ENCODE results near the gene ARL8A.
A peak's percentile ranks its signal among the peaks of the same experiment; 100 is the strongest.
"Not testable (repeated sequence)": the region's sequence is repeated elsewhere in the genome, so short reads cannot be mapped to it uniquely, and the experiment has no call there.

ARL8A gene

DNA sequence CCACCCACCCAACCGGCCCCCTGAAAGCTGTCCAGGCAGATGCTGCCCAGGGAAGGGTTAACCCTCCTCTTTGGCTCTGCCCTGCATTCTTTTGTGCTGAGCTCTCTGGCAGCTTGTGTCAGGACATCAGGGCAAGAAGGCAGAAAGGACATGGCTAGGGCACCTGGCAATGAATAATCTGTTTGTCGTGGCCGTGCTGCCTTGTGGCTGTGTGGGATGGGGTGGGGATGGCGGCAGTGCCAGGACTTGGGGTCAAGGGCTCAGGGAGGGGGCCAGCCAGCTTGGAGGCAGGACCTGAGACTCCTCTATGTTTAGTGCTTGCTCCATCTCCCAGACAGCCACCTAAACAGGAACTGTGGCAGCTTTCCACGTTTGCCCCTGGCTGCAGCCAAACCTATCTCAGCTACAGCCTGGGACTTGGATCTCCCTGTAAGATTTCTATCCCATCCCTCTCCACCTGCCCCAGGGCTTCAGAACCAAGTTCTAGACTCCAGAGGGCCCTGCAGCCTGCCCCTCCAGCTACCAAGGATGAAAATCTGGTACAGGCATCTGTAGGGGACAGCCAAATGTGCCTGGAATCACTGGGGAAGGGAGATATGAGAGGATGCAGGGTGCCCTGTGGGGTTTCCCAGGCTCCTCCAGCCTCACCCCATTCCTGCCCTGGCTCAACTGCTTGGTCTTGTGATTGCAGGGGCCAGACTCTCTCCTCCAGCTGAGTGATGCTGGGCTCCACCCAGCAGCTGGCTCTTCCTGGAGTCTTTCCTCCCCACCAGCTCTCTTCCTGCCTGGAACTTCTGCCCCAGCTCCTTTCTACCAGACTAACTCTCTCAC, 31.5 kb downstream of the ARL8A start:
- DNase-seq (ENCODE audit: low spot score): peak; percentile 60

DNA sequence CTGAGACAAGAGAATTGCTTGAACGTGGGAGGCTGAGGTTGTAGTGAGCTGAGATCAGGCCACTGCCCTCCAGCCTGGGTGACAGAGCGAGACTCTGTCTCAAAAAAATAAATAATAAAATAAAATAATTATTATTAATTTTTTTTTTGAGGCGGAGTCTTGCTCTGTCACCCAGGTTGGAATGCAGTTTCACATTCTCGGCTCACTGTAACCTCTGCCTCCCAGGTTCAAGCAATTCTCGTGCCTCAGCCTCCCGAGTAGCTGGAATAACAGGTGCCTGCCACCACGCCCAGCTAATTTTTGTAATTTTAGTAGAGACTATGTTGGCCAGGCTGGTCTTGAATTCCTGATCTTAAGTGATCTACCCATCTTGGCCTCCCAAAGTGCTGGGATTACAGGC, 32.9 kb downstream of the ARL8A start:
- DNase-seq (ENCODE audit: low spot score): not testable (repeated sequence)

DNA sequence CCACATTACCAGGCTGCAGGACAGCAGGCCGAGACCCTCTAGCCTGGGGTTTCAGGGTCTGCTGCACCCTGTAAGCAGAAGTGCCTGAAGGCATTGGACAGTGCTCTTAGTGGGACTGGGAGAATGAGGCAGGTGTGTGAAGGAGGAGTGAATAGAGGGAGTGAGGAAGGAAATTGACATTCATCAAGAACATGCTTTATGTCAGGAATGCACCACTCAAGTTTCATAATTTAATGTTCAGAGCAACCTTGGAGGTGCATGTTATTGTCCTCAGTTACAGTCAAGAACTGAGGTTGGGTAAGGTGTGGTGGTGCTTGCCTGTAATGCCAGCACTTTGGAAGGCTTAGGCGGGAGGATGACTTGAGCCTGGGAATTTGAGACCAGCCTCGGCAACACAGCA, 33.6 kb downstream of the ARL8A start:
- no peak for DNase-seq (ENCODE audit: low spot score)

DNA sequence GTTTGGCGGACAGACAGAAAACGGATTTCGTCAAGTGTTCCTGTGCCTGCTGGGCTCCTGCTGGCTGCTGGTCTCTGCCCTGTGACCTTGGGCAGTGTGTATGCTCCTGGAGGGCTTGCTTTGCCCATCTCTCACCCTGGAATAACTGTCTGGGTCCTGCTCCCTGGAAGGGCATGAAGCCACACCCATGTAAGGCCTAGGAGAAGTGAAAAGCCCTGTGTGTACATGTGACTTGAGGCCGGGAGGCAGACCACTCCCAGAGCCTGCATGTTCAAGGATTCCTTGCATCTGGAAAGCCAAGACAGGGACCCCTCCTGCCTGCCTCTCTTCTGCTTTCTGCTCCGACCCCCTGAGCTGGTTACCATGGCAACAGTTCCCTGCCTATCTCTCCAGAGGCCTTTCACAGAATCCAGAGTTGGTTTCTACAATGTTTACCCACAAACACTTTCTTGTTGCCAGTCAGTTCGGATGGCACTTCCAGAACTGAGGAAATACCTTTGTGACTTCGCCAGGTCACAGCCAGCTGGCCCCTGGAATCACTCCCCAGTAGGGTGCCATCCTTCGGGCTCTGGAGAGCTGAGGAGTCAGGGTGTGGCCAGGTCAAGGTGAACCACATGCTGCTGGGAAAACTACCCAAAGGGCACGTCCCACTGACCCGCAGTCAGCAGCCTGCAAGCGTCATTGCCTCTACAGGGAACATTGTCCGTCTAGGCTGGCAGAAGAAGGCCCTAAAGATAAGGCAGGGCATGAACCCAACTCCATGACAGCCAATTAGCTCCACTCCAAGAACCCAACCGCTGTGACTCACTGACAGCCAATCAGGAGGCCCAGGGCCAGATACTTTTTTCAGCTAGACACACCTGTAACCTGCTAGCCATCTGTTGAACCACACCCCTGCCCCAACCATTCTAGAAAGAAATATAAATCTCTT, 36.5 kb downstream of the ARL8A start:
- DNase-seq (ENCODE audit: low spot score): no peak

DNA sequence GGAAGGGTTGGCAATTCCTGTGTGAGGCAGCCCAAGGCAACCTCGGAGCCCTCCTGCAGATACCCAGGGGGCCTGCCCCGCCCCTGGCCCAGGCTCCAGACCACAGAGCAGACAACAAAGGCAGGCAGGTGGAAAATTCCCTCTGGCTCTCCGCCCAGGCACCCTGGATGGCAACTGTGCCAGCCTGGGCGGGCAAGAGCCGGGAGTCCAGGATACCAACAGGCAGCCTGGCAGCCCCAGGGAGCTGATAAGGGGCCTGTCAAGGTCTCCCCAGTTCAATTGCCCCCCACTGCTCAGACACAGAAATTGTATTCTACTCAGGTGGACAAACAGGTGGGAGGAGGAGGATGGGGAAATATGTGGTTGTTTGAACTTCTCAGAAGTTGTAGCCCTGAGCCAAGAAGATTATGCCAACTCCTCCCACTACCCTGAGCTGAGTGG, 37.2 kb downstream of the ARL8A start:
- DNase-seq (ENCODE audit: low spot score): no peak

DNA sequence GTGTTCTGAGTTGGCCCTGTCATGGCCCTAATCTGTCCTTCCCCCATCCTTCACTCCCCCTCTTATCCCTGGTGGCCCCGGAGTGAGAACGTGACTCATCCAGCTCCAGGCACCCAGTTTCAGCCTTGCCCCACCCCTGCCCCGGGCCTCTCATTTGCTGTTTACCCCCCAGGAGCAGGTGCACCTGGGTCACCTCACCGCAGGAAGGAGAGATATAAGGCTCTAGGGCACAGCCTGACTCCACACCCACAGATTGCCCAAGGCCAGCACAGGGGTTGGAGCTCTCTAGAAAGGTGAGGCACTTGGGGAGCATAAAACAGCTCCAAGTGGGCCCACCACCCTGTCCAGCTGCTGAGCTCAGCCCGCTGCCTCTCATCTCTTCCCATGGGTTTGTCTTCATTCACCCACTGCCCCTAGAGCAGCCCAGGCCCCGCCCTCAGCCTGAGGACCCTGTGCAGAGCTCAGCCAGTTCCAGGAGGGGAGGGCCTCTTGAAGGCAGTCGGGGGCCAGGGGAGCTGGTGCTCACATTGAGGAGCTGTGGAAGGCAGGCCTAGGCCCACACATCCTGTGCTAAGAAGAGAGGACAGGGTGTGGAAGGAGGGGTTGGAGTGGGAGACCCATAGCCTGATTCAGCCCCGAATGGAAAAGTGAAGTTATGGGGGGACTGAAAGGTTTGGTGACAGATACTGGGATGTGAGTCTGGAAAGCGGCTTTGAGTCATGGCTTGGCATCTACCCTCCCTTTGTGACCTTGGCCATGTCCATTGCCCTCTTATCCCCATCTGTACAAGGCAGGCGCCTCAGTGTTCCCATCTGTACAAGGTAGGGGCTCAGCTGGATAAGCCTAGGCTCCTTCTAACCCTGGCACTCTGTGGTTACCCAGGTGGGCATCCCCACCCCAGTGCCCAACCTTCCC, 37.9 kb downstream of the ARL8A start:
- DNase-seq (ENCODE audit: low spot score): no peak

DNA sequence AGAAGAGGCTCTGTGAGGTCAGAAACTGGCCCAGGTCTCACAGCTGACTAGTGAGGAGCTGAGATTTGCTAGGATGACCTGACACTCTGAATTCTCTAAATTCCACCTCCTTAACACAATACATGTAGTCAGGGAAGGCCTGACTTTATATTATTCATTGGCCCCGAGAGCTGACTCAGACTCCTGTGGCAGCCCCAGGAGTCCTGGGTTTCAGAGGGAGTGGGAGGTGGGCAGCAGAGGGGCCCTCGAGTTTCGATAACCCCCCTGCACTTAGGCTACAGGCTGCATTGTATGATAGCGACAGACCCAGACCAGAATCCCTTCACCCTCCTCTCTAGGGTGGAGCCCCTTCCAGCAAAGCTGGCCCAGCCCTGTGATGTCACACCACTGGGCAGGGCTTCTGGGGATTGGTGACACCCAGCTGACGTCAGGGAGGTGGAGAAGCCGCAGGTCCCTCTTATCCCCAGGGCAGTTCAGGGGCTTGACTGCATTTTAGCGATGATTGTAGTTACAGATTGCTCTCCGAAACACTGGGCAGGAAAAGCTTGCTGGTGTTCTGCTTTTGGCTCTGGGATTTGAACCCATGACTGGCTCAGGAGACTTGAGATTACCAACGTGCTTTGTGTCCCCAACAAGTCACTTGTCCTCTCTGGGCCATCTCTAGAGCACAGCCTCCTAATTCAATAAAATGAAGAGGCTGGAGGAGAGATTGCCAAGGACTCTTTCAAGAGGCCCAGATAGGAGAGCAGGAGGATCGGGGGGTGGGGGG, 38.8 kb downstream of the ARL8A start:
- peak; percentile 62 for DNase-seq (ENCODE audit: low spot score)

DNA sequence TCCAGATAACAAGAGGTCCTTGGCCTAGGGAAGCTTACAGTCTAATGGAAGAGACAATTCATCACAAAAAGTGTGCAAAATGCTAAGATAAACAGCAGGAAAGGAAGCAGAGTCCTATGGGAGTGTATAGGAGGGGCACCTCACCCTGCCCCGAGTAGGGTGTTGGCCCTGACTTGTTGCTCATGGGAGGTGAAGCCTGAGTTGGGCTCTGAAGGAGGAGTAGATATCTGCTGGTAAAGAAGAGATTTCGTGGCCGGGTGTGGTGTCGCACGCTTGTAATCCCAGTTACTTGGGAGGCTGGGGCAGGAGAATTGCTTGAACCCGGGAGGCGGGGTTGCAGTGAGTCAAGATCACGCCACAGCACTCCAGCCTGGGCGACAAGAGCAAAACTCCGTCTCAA, 40.5 kb downstream of the ARL8A start:
- DNase-seq (ENCODE audit: low spot score): no peak

DNA sequence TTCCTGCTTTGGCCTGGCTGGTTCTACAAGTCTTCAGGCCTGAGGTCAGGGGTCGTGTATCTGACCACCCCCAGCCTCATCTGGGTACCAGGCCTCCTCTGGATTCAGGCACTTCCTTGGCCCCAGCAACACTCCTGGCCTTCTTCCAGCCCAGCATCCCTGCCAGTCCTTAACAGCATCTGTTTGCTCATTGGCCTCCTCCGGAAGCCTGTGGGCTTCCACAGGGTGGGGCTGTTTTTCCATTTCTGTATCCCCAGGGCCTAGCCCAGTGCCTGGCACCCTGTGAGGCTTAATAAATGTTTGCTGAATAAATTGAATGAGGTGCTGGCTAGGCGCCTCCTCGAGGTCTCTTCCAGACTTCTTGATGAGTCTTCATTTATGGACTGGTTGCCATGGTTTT, 43.4 kb downstream of the ARL8A start:
- DNase-seq (ENCODE audit: low spot score): no peak

DNA sequence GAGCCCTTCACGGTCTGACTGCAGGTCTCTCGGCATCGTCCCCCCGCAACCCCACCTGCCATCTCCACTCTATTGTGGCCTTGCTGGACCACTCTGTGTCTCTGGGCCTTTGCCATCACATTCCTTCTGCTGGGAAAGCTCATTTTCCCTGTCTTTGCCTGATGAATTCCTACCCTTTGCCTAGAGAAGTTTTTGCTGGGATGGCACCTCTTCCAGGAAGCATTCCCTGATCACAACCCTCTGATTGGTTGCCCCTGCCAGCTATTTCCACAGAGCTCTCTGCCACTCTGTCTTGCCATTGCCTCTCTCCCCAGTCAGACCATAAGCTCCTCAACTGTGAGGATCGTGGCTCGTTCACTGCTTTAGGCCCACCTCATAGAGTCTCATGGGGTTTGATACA, 50.7 kb downstream of the ARL8A start:
- no peak for DNase-seq (ENCODE audit: low spot score)

DNA sequence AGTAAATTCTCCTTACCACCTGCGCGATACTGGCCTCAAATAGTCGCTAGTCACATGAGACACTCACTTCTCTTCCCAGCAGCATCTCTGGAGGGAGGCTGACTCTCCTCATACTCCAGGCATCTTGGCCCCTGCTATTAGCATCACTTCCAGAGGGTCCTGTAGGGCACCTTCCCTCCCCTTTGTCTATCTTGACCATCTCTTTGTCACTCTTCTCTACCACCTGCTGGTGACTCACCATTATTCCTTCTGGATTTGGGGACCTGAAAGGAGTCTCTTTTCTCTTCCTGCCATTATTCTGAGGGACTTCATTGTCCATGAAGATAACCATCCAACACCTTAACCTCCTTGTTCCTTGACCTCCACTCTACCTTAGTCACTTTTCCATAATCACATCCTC, 53.5 kb downstream of the ARL8A start:
- no peak for DNase-seq (ENCODE audit: low spot score)

DNA sequence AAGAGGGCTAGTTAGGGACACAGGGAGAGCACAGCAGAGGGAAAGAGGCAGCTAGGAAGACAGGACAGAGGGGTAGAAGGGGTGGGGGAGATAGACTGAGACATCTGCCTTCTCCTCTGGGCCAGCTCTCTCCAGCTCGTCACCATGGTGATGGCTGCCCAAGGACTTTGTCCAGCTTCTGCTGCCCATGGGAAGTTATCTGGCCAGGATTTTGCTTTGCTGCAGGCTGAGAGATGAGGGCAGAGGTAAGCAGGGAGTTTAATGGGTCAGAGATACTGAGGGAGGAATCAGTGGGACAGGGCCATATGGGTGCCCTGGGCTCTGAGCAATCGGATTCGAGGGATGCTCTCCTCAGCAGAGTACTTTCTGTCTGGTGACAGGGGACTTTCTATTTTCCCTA, 56.3 kb downstream of the ARL8A start:
- no peak for DNase-seq (ENCODE audit: low spot score)

DNA sequence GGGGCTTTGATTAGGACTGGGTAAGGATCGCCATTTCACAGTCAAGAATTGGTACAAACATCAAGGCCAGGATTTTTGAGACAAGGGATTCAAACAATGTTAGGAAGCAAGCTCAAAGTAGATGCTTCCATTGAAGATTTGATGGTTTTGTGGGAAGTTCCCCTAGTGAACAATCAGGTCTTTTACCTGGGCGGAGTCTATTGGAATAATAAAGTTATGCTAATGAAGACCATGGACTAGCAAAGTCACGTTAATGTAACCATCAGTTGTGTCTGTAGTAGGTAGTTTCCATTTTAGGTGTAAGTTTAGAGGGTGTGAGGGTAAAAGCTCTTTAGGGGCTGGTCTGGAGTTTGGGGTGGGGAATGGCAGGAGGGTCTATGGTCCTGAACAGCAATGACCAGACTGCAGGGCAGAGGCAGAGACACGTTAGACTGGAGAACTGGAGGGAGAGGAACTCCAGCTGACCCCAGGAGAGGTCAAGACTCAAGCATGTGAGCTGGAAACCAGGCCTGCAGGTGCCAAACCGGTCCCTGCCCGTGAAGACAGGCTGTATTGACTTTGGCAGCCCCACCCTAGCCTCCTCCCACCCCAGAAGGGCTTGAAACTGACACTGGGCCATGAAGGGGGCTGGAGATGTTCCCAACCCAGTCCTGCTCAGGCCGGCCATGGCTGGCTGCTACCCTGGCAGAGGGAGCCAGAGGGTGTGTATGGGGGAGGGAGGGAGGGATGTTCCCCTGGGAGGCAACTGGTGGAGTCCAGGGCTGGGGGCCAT, 57.8 kb downstream of the ARL8A start:
- no peak for DNase-seq (ENCODE audit: low spot score)

DNA sequence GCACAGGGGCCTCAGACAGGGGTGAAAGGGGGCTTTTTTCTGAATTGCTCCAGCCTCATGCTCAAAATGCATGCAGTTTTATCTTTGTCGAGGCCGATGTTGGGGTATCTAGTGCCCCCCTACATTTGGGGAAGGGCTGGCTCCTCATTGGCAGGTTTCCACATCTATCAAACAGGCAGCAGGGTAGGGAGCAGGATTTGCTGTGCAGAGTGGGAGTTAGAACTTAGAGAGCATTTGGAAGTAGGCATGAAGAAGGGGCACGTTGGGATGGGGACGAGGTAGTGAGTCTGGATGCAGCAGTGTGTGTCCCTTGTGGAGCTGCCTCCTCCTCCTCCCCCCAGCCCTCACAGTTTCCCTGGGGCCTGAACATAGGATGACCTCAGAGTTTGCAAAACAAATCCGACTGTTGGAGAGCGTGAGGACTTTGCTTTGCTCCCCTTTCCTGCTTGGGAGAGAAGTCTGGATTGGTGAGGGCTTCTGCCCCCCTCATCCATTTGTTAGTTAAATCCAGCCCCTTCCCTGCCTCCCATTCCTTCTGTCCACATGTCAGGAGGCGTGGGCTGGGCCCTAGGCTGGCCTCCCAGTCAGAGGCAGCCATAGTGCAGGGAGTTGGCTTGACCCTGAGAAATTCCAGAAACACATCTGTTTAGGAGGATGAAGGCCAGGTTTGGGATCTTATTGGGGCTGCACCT, 58.7 kb downstream of the ARL8A start:
- DNase-seq (ENCODE audit: low spot score): no peak

DNA sequence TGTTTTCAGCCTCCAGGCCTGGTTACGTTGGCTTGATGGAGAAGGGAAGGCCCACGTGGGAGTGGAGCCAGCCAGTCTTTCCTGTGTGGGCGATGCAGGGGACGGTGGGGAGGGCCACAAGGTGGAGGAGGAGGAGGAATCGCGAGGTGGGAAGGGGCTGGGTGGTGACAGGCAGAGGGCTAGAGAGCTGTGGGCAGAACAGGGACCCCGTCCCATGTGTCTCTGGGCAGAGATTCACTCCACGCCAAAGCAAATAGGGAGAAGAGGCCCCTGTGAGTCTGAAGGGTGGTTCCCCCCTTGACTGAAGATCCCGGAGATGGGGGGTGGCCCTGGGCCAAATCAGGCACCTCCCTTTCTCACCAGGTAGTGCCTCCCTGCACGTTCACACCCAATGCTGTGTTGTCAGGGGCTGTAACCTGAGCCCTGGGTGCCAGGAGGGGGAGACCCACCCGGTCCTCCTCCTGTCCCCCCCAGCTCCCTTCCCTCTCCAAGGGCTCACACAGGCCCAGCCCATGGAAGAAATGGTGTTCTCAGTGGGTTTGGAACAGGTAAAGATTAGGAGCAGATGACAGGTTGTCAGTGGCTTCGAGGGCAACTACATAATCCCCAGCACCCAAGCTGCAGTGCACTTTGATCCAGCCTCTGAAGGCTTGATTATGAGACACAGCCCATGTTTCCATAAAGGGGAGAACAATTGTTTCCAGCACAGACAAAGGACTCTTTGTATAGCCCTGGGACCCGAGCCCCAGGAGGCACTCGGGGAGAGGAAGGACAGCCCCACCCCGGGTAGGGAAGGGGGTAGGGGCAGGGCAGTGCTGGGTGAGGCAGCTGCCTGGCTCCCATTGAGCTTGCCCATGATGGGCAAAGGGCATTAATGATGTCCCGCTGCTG, 59.5 kb downstream of the ARL8A start:
- no peak for DNase-seq (ENCODE audit: low spot score)
